Mucosa of descending colon (tissue), 3 donors: Measurements from ENCODE around the gene DPH6. TPM values are rescaled to one million over a fixed set of nuclear protein-coding genes. Genes with fewer than 3 reads are reported as not detected.

Experiments used
- ATAC-seq: fragments of 200-7000 bp; cut with Tn5 transposase; one replicate; pipeline ENCODE4 v1.9.1; 2020; ENCODE audit warnings: mild to moderate bottlenecking, moderate library complexity
- DNase-seq, 3 donors: peaks; one replicate each; pipeline ENCODE4 v3.0.0-alpha.2; 2020
- H3K36me3 ChIP-seq: fragments of 200-600 bp; one replicate; pipeline ENCODE4 v1.8.0; 2021; ENCODE audit warnings: low read depth, mild to moderate bottlenecking
- H3K4me1 ChIP-seq: fragments of 200-600 bp; one replicate; pipeline ENCODE4 v1.8.0; 2021; ENCODE audit warnings: low read depth, mild to moderate bottlenecking
- H3K4me3 ChIP-seq: fragments of 200-600 bp; one replicate; pipeline ENCODE4 v1.8.0; 2021; ENCODE audit warnings: mild to moderate bottlenecking
- H3K9me3 ChIP-seq: fragments of 200-600 bp; one replicate; pipeline ENCODE4 v1.8.0; 2021; ENCODE audit warnings: mild to moderate bottlenecking
- intact Hi-C, 2 donors: fragments of 100-400 bp; cut with DNase I in 1 of 2; cut with micrococcal nuclease in 1 of 2; formaldehyde crosslinking; loops; one replicate each; pipeline versions ENCODE4 v1.11.0 to v1.11.1; 2022; cut with DNase I, micrococcal nuclease
- total RNA-seq, 3 donors: library from RNA; stranded (reverse); fragmentation: NEBNext Ultra II Directional in 2 of 3; extraction: Animal tissue kit (Norgen Biotek cat#: 25700) in 2 of 3; gene quantifications; one replicate each; pipeline versions ENCODE4 v1.2.1 to v1.2.4, GENCODE V29; 2021 to 2023
- TF ChIP-seq, protein P1 (sequence below): fragments of 200-600 bp; IDR thresholded peaks from one replicate; pipeline ENCODE4 v1.8.0; 2022; ENCODE audit warnings: antibody characterized with exemption, mild to moderate bottlenecking
- donor health status: DM: no; HTN: no; CAD: no; lungs with moderate emphysema.
- donor health status: DM: no; HTN: no; CAD: no.
- donor health status: DM: no; HTN: yes; CAD: no.

The DPH6 gene
- total RNA-seq, 3 donors from 2014 or later = 16.8 to 23.7 (median 21.2) TPM

DNA sequence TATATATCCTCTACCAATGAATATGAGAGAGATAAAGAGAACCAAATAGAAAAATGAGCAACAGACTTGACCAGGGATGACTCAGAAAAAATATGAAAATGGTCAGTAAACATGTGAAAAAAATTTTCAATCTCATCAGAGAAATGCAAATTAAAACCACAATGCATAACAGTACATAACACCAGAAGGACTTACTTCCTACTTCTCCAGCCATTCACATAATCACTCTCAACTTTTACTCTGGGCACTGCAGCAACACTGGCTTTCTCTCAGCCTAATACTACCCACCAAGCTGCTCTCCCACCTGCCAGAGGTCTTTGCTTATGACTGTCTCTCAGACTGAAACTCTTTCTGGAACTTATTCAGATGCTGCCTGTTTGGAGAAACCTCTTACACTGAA lies 49.4 kb downstream of the DPH6 start:
- H3K9me3 ChIP-seq = no peaks in the 10 kb centered on the region
- no peak overlapping the region for H3K4me3 ChIP-seq
- H3K4me1 ChIP-seq = peaks cover 9% of the 10 kb centered on the region
- intact Hi-C loops = no loop called here
- no peak for DNase-seq
- peaks cover 5% of the 10 kb centered on the region for H3K36me3 ChIP-seq
- TF ChIP-seq, protein P1, sequence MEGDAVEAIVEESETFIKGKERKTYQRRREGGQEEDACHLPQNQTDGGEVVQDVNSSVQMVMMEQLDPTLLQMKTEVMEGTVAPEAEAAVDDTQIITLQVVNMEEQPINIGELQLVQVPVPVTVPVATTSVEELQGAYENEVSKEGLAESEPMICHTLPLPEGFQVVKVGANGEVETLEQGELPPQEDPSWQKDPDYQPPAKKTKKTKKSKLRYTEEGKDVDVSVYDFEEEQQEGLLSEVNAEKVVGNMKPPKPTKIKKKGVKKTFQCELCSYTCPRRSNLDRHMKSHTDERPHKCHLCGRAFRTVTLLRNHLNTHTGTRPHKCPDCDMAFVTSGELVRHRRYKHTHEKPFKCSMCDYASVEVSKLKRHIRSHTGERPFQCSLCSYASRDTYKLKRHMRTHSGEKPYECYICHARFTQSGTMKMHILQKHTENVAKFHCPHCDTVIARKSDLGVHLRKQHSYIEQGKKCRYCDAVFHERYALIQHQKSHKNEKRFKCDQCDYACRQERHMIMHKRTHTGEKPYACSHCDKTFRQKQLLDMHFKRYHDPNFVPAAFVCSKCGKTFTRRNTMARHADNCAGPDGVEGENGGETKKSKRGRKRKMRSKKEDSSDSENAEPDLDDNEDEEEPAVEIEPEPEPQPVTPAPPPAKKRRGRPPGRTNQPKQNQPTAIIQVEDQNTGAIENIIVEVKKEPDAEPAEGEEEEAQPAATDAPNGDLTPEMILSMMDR = no peak
- no peak for ATAC-seq

DNA sequence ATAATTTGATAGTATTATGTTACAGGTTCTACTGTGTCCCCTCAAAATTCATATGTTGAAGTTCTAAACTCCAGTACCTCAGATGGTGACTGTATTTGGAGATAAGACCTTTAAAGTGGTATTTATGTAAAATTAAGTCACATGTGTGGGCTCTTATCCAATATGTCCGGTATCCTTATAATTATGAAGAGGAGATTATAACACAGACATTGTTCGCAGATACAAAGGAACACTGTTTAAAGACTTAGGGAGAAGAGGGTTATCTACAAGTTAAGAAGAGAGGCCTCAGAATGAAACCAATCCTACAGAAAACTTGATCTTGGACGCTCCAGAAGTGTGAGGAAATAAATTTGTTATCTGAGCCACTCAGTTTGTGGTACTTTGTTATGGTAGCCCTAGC lies 50.9 kb downstream of the DPH6 start:
- DNase-seq (no peak), ATAC-seq (no peak)
- TF ChIP-seq, protein P1 = no peak
- peaks cover 9% of the 10 kb centered on the region for H3K4me1 ChIP-seq
- H3K36me3 ChIP-seq = peaks cover 5% of the 10 kb centered on the region
- no peak overlapping the region for H3K4me3 ChIP-seq
- intact Hi-C loops = no loop called here
- H3K9me3 ChIP-seq = no peaks in the 10 kb centered on the region

DNA sequence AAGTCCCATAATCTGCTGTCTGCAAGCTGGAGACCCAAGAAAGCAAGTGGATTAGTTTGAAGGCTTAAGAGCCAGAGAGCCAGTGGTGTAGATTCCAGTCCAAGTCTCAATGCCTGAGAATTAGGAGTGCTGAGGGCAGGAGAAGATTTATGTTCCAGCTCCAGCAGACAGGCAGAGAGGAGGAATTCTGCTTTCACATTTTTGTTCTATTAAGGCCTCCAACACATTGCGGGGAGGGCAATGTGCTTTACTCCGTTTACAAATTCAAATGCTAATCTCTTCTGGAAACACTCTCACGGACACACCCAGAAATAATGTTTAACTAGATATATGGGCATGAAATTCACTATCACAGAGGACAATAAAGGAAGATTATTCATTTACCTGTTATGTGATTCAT lies 54.0 kb downstream of the DPH6 start:
- Histone ChIP-seq H3K4me1 (peaks cover 9% of the 10 kb centered on the region), H3K9me3 (peaks cover 6% of the 10 kb centered on the region), H3K36me3 (peaks cover 5% of the 10 kb centered on the region), H3K4me3 (no peak overlapping the region)
- intact Hi-C loops = no loop called here
- ATAC-seq = peak; percentile 91
- DNase-seq = peak in 1 of 3 donors; percentile 50
- TF ChIP-seq, protein P1 = no peak

DNA sequence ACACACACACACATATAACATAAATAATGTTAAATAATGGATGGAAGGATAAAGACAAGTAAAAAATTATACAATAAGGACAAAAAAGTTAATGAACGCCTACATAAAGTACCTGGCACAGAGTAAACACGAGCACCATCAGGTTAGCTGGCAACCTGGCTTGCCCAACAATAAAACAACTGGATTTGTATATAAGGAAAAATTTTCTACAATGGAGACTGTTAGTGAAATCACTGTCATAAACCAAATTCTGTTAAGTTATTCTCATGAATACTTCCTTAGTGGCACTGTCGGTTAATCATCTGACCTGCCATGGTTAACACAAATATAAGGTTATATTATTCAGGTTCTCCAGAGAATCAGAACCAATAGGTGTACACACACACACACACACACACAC lies 54.8 kb downstream of the DPH6 start:
- DNase-seq = peak in 1 of 3 donors; percentile 39

DNA sequence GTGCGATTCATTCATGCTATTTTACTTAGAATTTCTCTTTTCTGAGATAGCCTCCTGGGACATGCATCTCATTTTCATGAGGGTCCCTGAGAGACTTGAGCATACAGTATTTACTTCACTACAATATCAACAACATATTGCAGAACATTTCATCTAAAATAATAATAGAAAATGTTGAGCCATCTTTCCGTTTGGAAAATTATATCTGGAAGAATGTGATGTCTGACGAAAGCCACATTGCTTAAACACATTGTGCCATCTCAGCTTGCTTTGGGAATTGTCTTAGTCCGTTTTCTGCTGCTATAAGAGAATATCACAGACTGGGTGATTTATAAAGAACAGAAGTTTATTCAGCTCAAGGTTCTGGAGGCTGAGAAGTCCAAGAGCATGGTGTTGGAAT lies 55.5 kb downstream of the DPH6 start:
- H3K36me3 ChIP-seq = peaks cover 5% of the 10 kb centered on the region
- H3K9me3 ChIP-seq = peaks cover 16% of the 10 kb centered on the region
- ATAC-seq (no peak), DNase-seq (no peak)
- no peak overlapping the region for H3K4me3 ChIP-seq
- TF ChIP-seq, protein P1 = no peak
- intact Hi-C loops = no loop called here
- peaks cover 9% of the 10 kb centered on the region for H3K4me1 ChIP-seq

More for the DNA sequence above, 54.8 kb downstream of the DPH6 start:
- intact Hi-C loops = no loop called here
- Histone ChIP-seq H3K9me3 (peaks cover 13% of the 10 kb centered on the region), H3K4me3 (no peak overlapping the region), H3K4me1 (peaks cover 9% of the 10 kb centered on the region), H3K36me3 (peaks cover 5% of the 10 kb centered on the region)
- TF ChIP-seq, protein P1 = no peak
- ATAC-seq = peak; percentile 78

DNA sequence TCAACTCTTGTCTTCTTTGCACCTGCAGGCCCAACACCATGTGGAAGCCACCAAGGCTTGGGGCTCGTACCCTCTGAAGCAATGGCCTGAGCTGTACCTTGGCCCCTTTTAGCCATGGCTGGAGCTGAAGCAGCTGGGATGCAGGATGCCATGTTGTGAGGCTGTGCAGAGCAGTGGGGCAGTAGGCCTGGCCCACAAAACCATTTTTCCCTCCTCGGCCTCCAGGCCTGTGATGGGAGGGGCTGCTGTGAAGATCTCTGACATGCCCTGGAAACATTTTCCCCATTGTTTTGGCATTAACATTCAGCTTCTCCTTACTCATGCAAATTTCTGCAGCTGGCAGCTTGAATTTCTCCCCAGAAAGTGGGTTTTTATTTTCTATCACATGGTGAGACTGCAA lies 58.5 kb downstream of the DPH6 start:
- intact Hi-C loops = no loop called here
- Histone ChIP-seq H3K36me3 (peaks cover 4% of the 10 kb centered on the region), H3K4me3 (no peak overlapping the region), H3K4me1 (no peaks in the 10 kb centered on the region), H3K9me3 (peaks cover 16% of the 10 kb centered on the region)
- TF ChIP-seq, protein P1 = no peak
- DNase-seq (no peak), ATAC-seq (no peak)
